WI38 (cell line): ENCODE results near the gene TMEM163.

Experiments
- H3K4me3 ChIP-seq: 2 replicates; pipeline ENCODE4 v1.5.1; 2011; ENCODE audit warnings: low read depth, mild to moderate bottlenecking, control low read depth, low read length
- CTCF ChIP-seq: IDR thresholded peaks from 2 replicates; pipeline ENCODE4 v1.5.1; 2012; ENCODE audit warnings: low read depth, mild to moderate bottlenecking, control low read depth, low read length

TMEM163 gene

GRCh38 chr2:134441153-134441863, 277.5 kb downstream of the TMEM163 start:
- no peak overlapping the region for H3K4me3 ChIP-seq
- no peak for TF ChIP-seq CTCF

- no peak for TF ChIP-seq CTCF
- no peak overlapping the region for H3K4me3 ChIP-seq
Measured at GRCh38 chr2:134440336-134440909, 278.4 kb downstream of the TMEM163 start.

DNA sequence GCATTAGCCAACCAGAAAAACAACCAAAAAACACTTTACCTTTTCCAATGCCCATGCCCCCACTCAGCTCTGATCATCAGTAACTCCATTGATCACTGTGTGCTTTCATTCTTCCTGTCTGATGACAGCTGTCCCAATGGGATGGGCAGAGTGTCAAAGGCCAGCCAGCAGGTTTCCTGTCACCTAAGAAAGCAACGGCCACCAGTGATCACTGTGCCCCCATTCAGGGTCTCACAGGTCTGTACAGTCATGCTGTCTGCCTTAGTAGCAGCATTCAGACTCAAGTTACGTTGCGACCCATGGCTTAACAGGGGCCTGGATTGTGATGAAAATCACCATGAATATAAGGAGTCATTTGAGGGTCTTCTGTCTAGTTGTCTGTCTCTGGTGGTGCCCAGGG, 280.4 kb downstream of the TMEM163 start:
- no peak for TF ChIP-seq CTCF
- no peak overlapping the region for H3K4me3 ChIP-seq

DNA sequence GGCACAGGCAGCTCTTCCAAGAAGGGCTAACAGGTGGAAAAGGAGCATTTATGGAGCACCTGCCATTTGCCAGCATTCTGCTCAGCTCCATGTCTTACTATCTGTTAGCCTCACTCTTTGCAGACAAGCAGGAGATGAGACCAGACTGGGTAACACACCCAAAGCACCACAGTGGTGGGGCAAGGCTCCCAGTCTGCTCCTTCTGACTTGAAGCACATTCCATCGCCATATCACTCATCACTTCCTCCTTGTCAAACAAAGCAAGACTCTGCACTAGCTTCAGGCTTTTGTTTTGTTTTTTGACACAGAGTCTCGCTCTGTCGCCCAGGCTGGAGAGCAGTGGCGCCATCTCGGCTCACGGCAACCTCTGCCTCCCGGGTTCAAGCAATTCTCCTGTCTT, 282.1 kb downstream of the TMEM163 start:
- no peak for TF ChIP-seq CTCF

GRCh38 chr2:134435936-134436335, 282.9 kb downstream of the TMEM163 start:
- TF ChIP-seq CTCF: no peak
- H3K4me3 ChIP-seq: no peak overlapping the region

More for the DNA sequence above, 282.1 kb downstream of the TMEM163 start:
- H3K4me3 ChIP-seq: no peak overlapping the region

DNA sequence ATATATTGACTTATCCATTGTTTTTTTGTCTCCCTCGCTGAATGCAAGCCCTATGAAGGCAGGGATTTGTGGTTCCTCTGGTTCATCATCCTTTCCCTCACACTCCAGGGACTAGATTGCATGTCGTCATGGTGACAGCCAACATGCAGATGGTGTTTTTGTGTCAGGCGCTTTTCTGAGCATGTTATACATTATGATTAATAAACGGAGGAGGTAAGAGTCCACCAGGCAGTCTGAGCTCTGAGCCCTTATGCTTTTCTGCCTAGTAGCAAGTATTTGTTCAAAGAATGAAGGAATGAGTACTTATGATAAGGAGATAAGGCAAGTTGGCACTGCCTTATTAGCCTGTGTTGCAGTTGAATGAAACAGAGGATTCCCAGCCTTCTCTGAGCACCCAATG, 283.3 kb downstream of the TMEM163 start:
- no peak overlapping the region for H3K4me3 ChIP-seq
- no peak for TF ChIP-seq CTCF

- no peak for TF ChIP-seq CTCF
- no peak overlapping the region for H3K4me3 ChIP-seq
Measured at GRCh38 chr2:134433979-134434378, 284.8 kb downstream of the TMEM163 start.
